Prostate gland (tissue), 2 donors: ENCODE data around the gene NPEPL1. TPM values are rescaled to one million over a fixed set of nuclear protein-coding genes. Genes with fewer than 3 reads are reported as not detected.
A peak's percentile ranks its signal among the peaks of the same experiment; 100 is the strongest.

ENCODE experiments used
- DNase-seq: peaks from one replicate; pipeline ENCODE4 v3.0.0-alpha.2; 2019; ENCODE audit warnings: low spot score
- H3K27ac ChIP-seq, 2 donors: fragments of 200-600 bp; sonication (generic); 2 replicates each; pipeline ENCODE4 v1.5.1; 2017 to 2019
- H3K27me3 ChIP-seq: fragments of 200-600 bp; sonication (generic); replicated peaks from 2 replicates; pipeline ENCODE4 v1.5.1; 2019; ENCODE audit not compliant: insufficient read depth
- H3K36me3 ChIP-seq, 2 donors: fragments of 200-600 bp; sonication (generic); 1 replicate in 1 of 2; 2 replicates in 1 of 2; pipeline versions ENCODE4 v1.5.1 to v1.8.1; 2017 to 2019
- H3K4me1 ChIP-seq: fragments of 200-600 bp; sonication (generic); replicated peaks from 2 replicates; pipeline ENCODE4 v1.5.1; 2019
- H3K4me3 ChIP-seq, 2 donors: fragments of 200-600 bp; sonication (generic); 2 replicates each; pipeline ENCODE4 v1.5.1; 2017 to 2019
- H3K9me3 ChIP-seq: fragments of 200-600 bp; sonication (generic); 2 replicates; pipeline ENCODE4 v1.5.1; 2017
- POLR2A ChIP-seq: fragments of 450-650 bp; IDR thresholded peaks from one replicate; pipeline ENCODE4 v1.6.1; 2016; ENCODE audit warnings: antibody characterized with exemption, mild to moderate bottlenecking
- POLR2AphosphoS5 ChIP-seq: sonication (generic); formaldehyde crosslinking; IDR thresholded peaks from one replicate; pipeline ENCODE4 v1.6.1; 2017; ENCODE audit warnings: antibody characterized with exemption
- WGBS: methylation state at CpG from one replicate; pipeline ENCODE4 v1.1.5; 2018; 5-methylcytosine and 5-hydroxymethylcytosine counted together
- intact Hi-C: fragments of 100-400 bp; cut with DNase I; formaldehyde crosslinking; loops from one replicate; pipeline ENCODE4 v1.14.2; 2022
- total RNA-seq, 2 donors: library from RNA; depleted of rRNA; stranded (reverse); fragments of >200 nt; gene quantifications; one replicate each; pipeline ENCODE4 v1.1.0, GENCODE V29; 2016
- TF ChIP-seq, protein P1 (sequence below), 4 experiments: fragments of 200-600 bp in 2 of 4; fragments of 450-650 bp in 2 of 4; sonication (generic) in 2 of 4; IDR thresholded peaks; 1 replicate in 3 of 4; 2 replicates in 1 of 4; pipeline ENCODE4 v1.5.1; 2016 to 2019; ENCODE audit warnings: antibody characterized with exemption in 4 of 4, mild to moderate bottlenecking in 2 of 4, moderate library complexity in 2 of 4

The NPEPL1 gene
- total RNA-seq, 2 donors from 2014 or later = 25.7 to 63.1 TPM

DNA sequence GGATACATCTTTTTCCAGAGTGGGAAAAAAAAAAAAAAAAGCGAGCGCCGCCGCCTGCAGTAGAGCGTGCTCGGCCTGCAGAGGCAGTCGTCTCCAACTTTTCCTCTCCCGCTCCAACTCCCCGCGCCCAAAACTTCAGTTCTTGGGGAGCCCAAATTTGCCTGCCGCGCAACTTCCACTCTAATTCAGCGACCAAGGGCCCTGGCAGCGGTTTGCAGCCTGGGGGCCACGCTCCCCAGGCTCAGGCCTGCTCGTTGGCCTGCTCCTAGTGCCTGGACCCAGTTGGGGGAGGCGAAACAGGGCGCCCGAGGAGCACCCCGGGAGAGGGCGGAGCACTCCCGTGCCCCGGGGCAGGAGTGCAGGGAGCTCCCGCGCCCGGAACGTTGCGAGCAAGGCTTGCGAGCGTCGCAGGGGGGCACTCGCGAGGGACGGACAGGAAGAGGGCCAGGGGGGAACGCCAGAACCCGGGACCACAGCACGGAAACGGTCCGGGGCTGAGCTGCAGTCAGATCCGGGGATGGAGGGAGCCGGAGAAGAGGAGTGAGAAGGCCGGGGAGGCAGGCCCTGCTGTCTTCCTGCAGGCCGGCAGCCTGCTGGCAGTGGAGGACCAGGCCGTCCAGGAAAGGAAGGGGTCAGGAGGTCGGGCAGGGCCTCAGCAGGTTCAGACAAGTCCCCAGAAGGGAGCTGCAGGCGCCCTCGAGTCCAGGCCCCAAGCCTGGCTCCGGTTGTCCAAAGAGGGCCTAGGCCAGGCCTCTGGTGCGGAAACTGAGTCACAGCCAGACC, 41.6 kb upstream of the NPEPL1 start, which contains the start of gene STX16:
TSS of gene STX16 (plus strand) at position 508 of the 783 bp plus-strand sequence. CDS start 724 bp downstream, outside the sequence.
- no peaks in the 10 kb centered on the region for H3K36me3 ChIP-seq
- no peaks in the 10 kb centered on the region for H3K9me3 ChIP-seq
- under 1% methylated on average over 49 of the region's 49 CpGs for WGBS
- TF ChIP-seq POLR2AphosphoS5 = peak; percentile 83
- TF ChIP-seq POLR2A = peak; percentile 68
- TF ChIP-seq, protein P1, sequence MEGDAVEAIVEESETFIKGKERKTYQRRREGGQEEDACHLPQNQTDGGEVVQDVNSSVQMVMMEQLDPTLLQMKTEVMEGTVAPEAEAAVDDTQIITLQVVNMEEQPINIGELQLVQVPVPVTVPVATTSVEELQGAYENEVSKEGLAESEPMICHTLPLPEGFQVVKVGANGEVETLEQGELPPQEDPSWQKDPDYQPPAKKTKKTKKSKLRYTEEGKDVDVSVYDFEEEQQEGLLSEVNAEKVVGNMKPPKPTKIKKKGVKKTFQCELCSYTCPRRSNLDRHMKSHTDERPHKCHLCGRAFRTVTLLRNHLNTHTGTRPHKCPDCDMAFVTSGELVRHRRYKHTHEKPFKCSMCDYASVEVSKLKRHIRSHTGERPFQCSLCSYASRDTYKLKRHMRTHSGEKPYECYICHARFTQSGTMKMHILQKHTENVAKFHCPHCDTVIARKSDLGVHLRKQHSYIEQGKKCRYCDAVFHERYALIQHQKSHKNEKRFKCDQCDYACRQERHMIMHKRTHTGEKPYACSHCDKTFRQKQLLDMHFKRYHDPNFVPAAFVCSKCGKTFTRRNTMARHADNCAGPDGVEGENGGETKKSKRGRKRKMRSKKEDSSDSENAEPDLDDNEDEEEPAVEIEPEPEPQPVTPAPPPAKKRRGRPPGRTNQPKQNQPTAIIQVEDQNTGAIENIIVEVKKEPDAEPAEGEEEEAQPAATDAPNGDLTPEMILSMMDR (IDR thresholded peaks at IDR 0.05) = peak in 3 of 4 experiments; percentile 47 to 58 (median 58)
- intact Hi-C loops = loop anchor here (2.0 to 5.0 kb wide), 4 partner anchors 42 to 414 kb away; partner anchors contain the start of gene NPEPL1
- no peaks in the 10 kb centered on the region for H3K27me3 ChIP-seq
- H3K27ac ChIP-seq = peak within 1 kb of the TSS; percentile 92
- peak within 1 kb of the TSS; percentile 77 to 89 for H3K4me3 ChIP-seq
- H3K4me1 ChIP-seq = peaks cover 16% of the 10 kb centered on the region
- peak; percentile 80 for DNase-seq

DNA sequence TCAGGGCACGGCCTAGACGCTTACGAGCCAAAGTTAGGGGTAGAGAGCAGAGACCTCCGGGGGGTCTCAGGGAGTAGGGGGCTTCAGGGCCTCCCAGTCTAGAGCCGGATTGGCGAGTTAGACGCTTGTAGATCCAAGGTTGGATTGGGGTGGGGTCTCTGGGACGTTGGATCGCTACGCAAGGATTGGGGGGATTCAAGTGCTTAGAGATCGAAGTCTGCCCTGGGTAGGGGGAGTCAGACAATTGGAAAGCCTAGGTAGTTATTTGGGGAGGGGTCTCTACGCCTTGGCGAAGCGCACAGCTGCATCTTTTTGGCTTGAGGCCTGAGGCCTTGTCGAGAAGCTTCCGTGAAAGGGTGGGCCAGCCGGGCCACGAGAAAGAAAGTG, 41.0 kb upstream of the NPEPL1 start:
- TF ChIP-seq POLR2A = no peak
- no peak for TF ChIP-seq POLR2AphosphoS5
- TF ChIP-seq, protein P1 (IDR thresholded peaks at IDR 0.05) = no peak
- no peak for DNase-seq
- Histone ChIP-seq H3K27ac (peak overlapping the region; percentile 92), H3K4me3 (peak overlapping the region; percentile 77 to 89), H3K4me1 (peaks cover 17% of the 10 kb centered on the region), H3K36me3 (no peaks in the 10 kb centered on the region), H3K9me3 (no peaks in the 10 kb centered on the region), H3K27me3 (no peaks in the 10 kb centered on the region)
- WGBS = under 1% methylated on average over 18 of the region's 18 CpGs
- intact Hi-C loops = loop anchor here (2.0 to 5.0 kb wide), 4 partner anchors 41 to 414 kb away; partner anchors contain the start of gene NPEPL1

DNA sequence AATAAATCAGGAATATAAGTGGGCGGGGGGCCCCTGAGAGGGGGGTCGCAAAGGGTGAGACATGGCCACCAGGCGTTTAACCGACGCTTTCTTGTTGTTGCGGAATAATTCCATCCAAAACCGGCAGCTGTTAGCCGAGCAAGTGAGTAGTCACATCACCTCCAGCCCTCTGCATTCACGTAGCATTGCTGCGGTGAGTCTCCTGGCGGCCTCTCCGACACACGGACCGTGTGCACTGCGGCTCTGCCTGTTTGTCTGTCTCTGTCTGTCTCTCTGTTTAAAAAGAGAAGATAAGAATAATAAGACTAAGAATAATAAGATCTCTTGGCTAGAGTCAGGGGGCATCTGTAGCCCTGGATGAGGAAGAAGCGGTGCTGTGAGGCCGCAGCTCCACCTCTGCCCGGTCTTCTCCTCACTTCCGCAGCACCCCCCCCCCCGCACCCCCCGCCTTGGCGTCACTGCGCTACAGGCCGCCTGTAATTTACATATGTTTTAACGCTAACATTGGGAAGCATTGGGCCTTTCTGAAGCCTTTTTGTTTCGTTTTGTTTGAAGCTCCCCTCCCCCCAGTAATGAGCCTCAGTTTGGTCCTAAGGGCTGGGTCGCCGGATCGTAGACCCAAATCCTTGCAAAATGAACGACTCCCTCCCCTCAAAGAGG, 40.5 kb upstream of the NPEPL1 start:
- H3K27ac ChIP-seq = peak overlapping the region; percentile 92
- H3K9me3 ChIP-seq = no peaks in the 10 kb centered on the region
- no peaks in the 10 kb centered on the region for H3K27me3 ChIP-seq
- WGBS = under 1% methylated on average over 30 of the region's 30 CpGs
- intact Hi-C loops = loop anchor here (2.0 to 5.0 kb wide), 4 partner anchors 41 to 415 kb away; partner anchors contain the start of gene NPEPL1
- peak; percentile 36 for DNase-seq
- H3K4me1 ChIP-seq = peaks cover 17% of the 10 kb centered on the region
- no peaks in the 10 kb centered on the region for H3K36me3 ChIP-seq
- TF ChIP-seq POLR2AphosphoS5 (peak; percentile 5), POLR2A (peak; percentile 79)
- TF ChIP-seq, protein P1 (IDR thresholded peaks at IDR 0.05) = no peak
- peak overlapping the region; percentile 77 to 89 for H3K4me3 ChIP-seq

- 5% methylated on average over 12 of the region's 12 CpGs for WGBS
- Histone ChIP-seq H3K27me3 (no peaks in the 10 kb centered on the region), H3K27ac (peak overlapping the region; percentile 92), H3K4me1 (peaks cover 17% of the 10 kb centered on the region), H3K4me3 (peak overlapping the region; percentile 77 to 89), H3K9me3 (no peaks in the 10 kb centered on the region), H3K36me3 (no peaks in the 10 kb centered on the region)
- intact Hi-C loops = loop anchor here (5.0 kb wide), 2 partner anchors 170 to 415 kb away; no protein-coding TSS in a partner anchor
- DNase-seq = no peak
- TF ChIP-seq POLR2A (no peak), POLR2AphosphoS5 (no peak)
- TF ChIP-seq, protein P1 (IDR thresholded peaks at IDR 0.05) = no peak
Observed at GRCh38 chr20:58652606-58653294, 39.9 kb upstream of the NPEPL1 start.
